OCI-LY7 (cell line): ENCODE results near the gene EVX1. TPM values are rescaled to one million over a fixed set of nuclear protein-coding genes. Genes with fewer than 3 reads are reported as not detected.
A peak's percentile ranks its signal among the peaks of the same experiment; 100 is the strongest.

Source experiments
- BruUV-seq: library from RNA; stranded (reverse); fragments of 400-500 nt; replicated peaks from 2 replicates; lab custom pipeline; 2021; lab: Mats Ljungman, UMichigan
- CTCF ChIA-PET: fragments of 300-600 bp; sonication (Branson Sonifier 250); formaldehyde crosslinking; loops from one replicate; lab custom pipeline; 2022; ENCODE audit warnings: antibody characterized with exemption; ENCODE audit not compliant: unreplicated experiment; lab: Charles Lee
- POLR2A ChIA-PET: fragments of 300-600 bp; sonication (Branson Sonifier 250); formaldehyde crosslinking; loops from one replicate; lab custom pipeline; 2022; ENCODE audit warnings: antibody characterized with exemption; lab: Charles Lee
- DNase-seq: peaks from one replicate; pipeline ENCODE4 v3.0.0-alpha.2; 2015; ENCODE audit warnings: low spot score
- H2AFZ ChIP-seq: fragments of 200-600 bp; sonication (generic), shearing (Covaris generic); 2 replicates; pipeline ENCODE4 v1.6.1; 2014; ENCODE audit warnings: mild to moderate bottlenecking, antibody characterized with exemption, low read length, moderate library complexity
- H3K27ac ChIP-seq: fragments of 200-600 bp; sonication (generic); 2 replicates; pipeline ENCODE4 v1.5.1; 2014; ENCODE audit warnings: mixed run types, low read depth, mild to moderate bottlenecking, moderate library complexity, low read length, inconsistent platforms; ENCODE audit not compliant: poor library complexity, severe bottlenecking
- H3K36me3 ChIP-seq: fragments of 200-600 bp; sonication (generic); 2 replicates; pipeline ENCODE4 v1.6.1; 2014; ENCODE audit warnings: mild to moderate bottlenecking, antibody characterized with exemption, low read length, moderate library complexity, mixed read lengths; ENCODE audit not compliant: insufficient read depth
- H3K4me1 ChIP-seq: fragments of 200-600 bp; sonication (generic); 2 replicates; pipeline ENCODE4 v1.5.1; 2014; ENCODE audit warnings: mild to moderate bottlenecking, low read length; ENCODE audit not compliant: insufficient read depth, poor library complexity, severe bottlenecking
- H3K4me2 ChIP-seq: fragments of 200-600 bp; sonication (generic); 2 replicates; pipeline ENCODE4 v1.6.1; 2014; ENCODE audit warnings: mild to moderate bottlenecking, low read length
- H3K4me3 ChIP-seq: fragments of 200-600 bp; sonication (generic); 2 replicates; pipeline ENCODE4 v1.5.1; 2014; ENCODE audit warnings: mild to moderate bottlenecking, low read depth, low read length; ENCODE audit not compliant: poor library complexity, severe bottlenecking
- H3K79me2 ChIP-seq: fragments of 200-600 bp; sonication (generic); 2 replicates; pipeline ENCODE4 v1.6.1; 2016; ENCODE audit warnings: low read depth, mild to moderate bottlenecking, low read length, moderate library complexity, mixed read lengths; ENCODE audit not compliant: insufficient read depth
- H3K9me2 ChIP-seq: fragments of 200-600 bp; sonication (generic); 2 replicates; pipeline ENCODE4 v1.6.1; 2016; ENCODE audit warnings: mild to moderate bottlenecking, low read length, mixed read lengths; ENCODE audit not compliant: insufficient read depth
- H3K9me3 ChIP-seq: fragments of 200-600 bp; sonication (generic); 2 replicates; pipeline ENCODE4 v1.6.1; 2014; ENCODE audit warnings: mild to moderate bottlenecking, mixed run types, low read length, mixed read lengths
- H4K20me1 ChIP-seq: fragments of 200-600 bp; sonication (generic); 2 replicates; pipeline ENCODE4 v1.6.1; 2014; ENCODE audit warnings: mild to moderate bottlenecking, antibody characterized with exemption, low read length, moderate library complexity, mixed read lengths; ENCODE audit not compliant: insufficient read depth
- CTCF ChIP-seq: fragments of 200-600 bp; sonication (generic); conservative IDR thresholded peaks from 2 replicates; pipeline ENCODE4 v1.5.1; 2014; ENCODE audit warnings: mild to moderate bottlenecking, antibody characterized with exemption, low read length, moderate library complexity, mixed read lengths
- EZH2phosphoT487 ChIP-seq: fragments of 200-600 bp; sonication (generic); IDR thresholded peaks from 2 replicates; pipeline ENCODE4 v1.6.1; 2018; ENCODE audit warnings: low read depth, borderline replicate concordance, mild to moderate bottlenecking, mixed run types, antibody characterized with exemption, low read length, moderate library complexity, mixed read lengths
- intact Hi-C: fragments of 100-400 bp; cut with micrococcal nuclease; formaldehyde crosslinking; loops from one replicate; pipeline ENCODE4 v1.10.0; 2022; ENCODE audit not compliant: unreplicated experiment
- total RNA-seq, 2 experiments: library from RNA; depleted of rRNA in 1 of 2; stranded (reverse); fragments of >200 nt in 1 of 2; shearing (Covaris generic) in 1 of 2; gene quantifications; 2 replicates each; pipeline ENCODE4 v1.2.3, GENCODE V29; 2014 to 2022

Gene EVX1
- total RNA-seq, 2 experiments from 2014 or later, result not detected

- intact Hi-C loops, result loop anchor here (2.0 to 10.0 kb wide), 5 partner anchors 410 to 880 kb away; partner anchors contain the start of gene HIBADH
- CTCF ChIA-PET, result no interaction called here
- no peak overlapping the region for H3K4me2 ChIP-seq
Measured at GRCh38 chr7:27197137-27198042, 45.2 kb upstream of the EVX1 start.

GRCh38 chr7:27198138-27198841, 44.3 kb upstream of the EVX1 start:
- Histone ChIP-seq H3K27ac (no peak overlapping the region), H3K4me2 (peak overlapping the region; percentile 62; the same call in 1 of the 2 replicates), H3K4me3 (no peak overlapping the region), H3K9me3 (no peaks in the 10 kb centered on the region), H2AFZ (no peak overlapping the region), H4K20me1 (no peaks in the 10 kb centered on the region), H3K79me2 (no peaks in the 10 kb centered on the region), H3K9me2 (no peaks in the 10 kb centered on the region), H3K4me1 (peaks cover 17% of the 10 kb centered on the region), H3K36me3 (no peaks in the 10 kb centered on the region)
- TF ChIP-seq CTCF, result no peak
- no peak for TF ChIP-seq EZH2phosphoT487
- ChIA-PET CTCF (interaction anchor here (0.6 kb wide), 1 partner anchor 408 kb away, joined by 4 read pairs; no protein-coding TSS in a partner anchor), POLR2A (no interaction called here)
- DNase-seq, result no peak
- BruUV-seq, result no TSS peak
- intact Hi-C loops, result loop anchor here (5.0 to 10.0 kb wide), 4 partner anchors 409 to 879 kb away; partner anchors contain the start of gene HIBADH

More at GRCh38 chr7:27197137-27198042, 45.2 kb upstream of the EVX1 start:
- Histone ChIP-seq H4K20me1 (no peaks in the 10 kb centered on the region), H3K9me2 (no peaks in the 10 kb centered on the region), H2AFZ (no peak overlapping the region), H3K27ac (no peak overlapping the region), H3K36me3 (no peaks in the 10 kb centered on the region), H3K9me3 (no peaks in the 10 kb centered on the region), H3K79me2 (no peaks in the 10 kb centered on the region), H3K4me3 (no peak overlapping the region), H3K4me1 (peaks cover 17% of the 10 kb centered on the region)
- POLR2A ChIA-PET, result no interaction called here
- no TSS peak for BruUV-seq
- no peak for DNase-seq
- TF ChIP-seq EZH2phosphoT487 (no peak), CTCF (no peak)
